Activated CD8-positive, alpha-beta T cell treated with anti-CD3 and anti-CD28 coated beads for 36 hours (primary cell): Measurements from ENCODE around the gene C10orf120. TPM values are rescaled to one million over a fixed set of nuclear protein-coding genes. Genes with fewer than 3 reads are reported as not detected.

ENCODE experiments used
- ATAC-seq: fragments of 200-7000 bp; cut with Tn5 transposase; one replicate; pipeline ENCODE4 v1.10.0; 2021; ENCODE audit warnings: mild to moderate bottlenecking, moderate library complexity
- CTCF ChIA-PET: fragments of 350-600 bp; sonication (Branson Sonifier 250); formaldehyde crosslinking; loops from one replicate; lab custom pipeline; 2021; ENCODE audit warnings: antibody characterized with exemption; lab: Charles Lee
- POLR2A ChIA-PET: fragments of 350-600 bp; sonication (Branson Sonifier 250); formaldehyde crosslinking; loops from one replicate; lab custom pipeline; 2021; ENCODE audit warnings: antibody characterized with exemption; lab: Charles Lee
- DNase-seq: peaks from one replicate; pipeline ENCODE4 v3.0.0-alpha.2; 2020
- H3K27ac Mint-ChIP-seq: one replicate; pipeline ENCODE4 v1.8.0; 2021; ENCODE audit warnings: mild to moderate bottlenecking, mixed read lengths
- H3K27me3 Mint-ChIP-seq: one replicate; pipeline ENCODE4 v1.8.0; 2021; ENCODE audit warnings: mixed read lengths
- H3K36me3 Mint-ChIP-seq: one replicate; pipeline ENCODE4 v1.8.0; 2021; ENCODE audit warnings: low read depth, mixed read lengths
- H3K4me1 Mint-ChIP-seq: one replicate; pipeline ENCODE4 v1.8.0; 2021; ENCODE audit warnings: low read depth, mixed read lengths
- H3K4me3 Mint-ChIP-seq: one replicate; pipeline ENCODE4 v1.8.0; 2021; ENCODE audit warnings: mild to moderate bottlenecking, moderate library complexity, mixed read lengths
- H3K9me3 Mint-ChIP-seq: one replicate; pipeline ENCODE4 v1.8.0; 2021; ENCODE audit warnings: mixed read lengths
- intact Hi-C: fragments of 100-400 bp; cut with micrococcal nuclease; formaldehyde crosslinking; loops from one replicate; pipeline ENCODE4 v1.10.0; 2022
- total RNA-seq, 2 experiments: library from RNA; stranded (reverse); gene quantifications; one replicate each; pipeline ENCODE4 v1.2.3, GENCODE V29; 2021
- TF ChIP-seq, protein P1 (sequence below): fragments of 200-600 bp; IDR thresholded peaks from one replicate; pipeline ENCODE4 v1.8.0; 2022; ENCODE audit warnings: antibody characterized with exemption, mild to moderate bottlenecking

The C10orf120 gene
- total RNA-seq, 2 experiments from 2014 or later: not detected

DNA sequence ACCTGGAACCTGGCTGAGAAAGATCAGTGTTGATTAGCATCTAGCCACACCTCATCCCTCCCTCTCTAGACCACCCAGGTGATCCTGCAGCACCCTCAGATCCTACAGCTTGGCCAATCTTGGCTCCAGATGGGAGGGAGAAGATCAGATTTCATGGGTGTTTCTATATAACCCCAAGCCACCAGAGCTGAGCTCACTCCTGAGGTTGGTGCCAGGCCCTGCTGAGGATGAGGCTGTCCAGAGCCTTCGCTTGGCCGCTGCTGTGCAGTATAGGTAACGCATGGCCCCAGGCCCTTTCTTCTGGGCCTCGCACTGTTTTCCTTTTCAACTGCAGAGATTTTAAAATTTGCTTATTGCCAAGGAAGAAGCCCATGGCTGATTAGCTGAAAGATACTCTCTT is 27.0 kb downstream of the C10orf120 start:
- TF ChIP-seq, protein P1, sequence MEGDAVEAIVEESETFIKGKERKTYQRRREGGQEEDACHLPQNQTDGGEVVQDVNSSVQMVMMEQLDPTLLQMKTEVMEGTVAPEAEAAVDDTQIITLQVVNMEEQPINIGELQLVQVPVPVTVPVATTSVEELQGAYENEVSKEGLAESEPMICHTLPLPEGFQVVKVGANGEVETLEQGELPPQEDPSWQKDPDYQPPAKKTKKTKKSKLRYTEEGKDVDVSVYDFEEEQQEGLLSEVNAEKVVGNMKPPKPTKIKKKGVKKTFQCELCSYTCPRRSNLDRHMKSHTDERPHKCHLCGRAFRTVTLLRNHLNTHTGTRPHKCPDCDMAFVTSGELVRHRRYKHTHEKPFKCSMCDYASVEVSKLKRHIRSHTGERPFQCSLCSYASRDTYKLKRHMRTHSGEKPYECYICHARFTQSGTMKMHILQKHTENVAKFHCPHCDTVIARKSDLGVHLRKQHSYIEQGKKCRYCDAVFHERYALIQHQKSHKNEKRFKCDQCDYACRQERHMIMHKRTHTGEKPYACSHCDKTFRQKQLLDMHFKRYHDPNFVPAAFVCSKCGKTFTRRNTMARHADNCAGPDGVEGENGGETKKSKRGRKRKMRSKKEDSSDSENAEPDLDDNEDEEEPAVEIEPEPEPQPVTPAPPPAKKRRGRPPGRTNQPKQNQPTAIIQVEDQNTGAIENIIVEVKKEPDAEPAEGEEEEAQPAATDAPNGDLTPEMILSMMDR: no peak
- POLR2A ChIA-PET: no interaction called here
- DNase-seq (no peak), ATAC-seq (no peak)
- Mint-ChIP-seq H3K4me1 (no peaks in the 10 kb centered on the region), H3K27me3 (peaks cover 14% of the 10 kb centered on the region), H3K36me3 (no peaks in the 10 kb centered on the region), H3K4me3 (no peak overlapping the region), H3K27ac (no peak overlapping the region), H3K9me3 (no peaks in the 10 kb centered on the region)
- intact Hi-C loops: no loop called here
- CTCF ChIA-PET: no interaction called here

DNA sequence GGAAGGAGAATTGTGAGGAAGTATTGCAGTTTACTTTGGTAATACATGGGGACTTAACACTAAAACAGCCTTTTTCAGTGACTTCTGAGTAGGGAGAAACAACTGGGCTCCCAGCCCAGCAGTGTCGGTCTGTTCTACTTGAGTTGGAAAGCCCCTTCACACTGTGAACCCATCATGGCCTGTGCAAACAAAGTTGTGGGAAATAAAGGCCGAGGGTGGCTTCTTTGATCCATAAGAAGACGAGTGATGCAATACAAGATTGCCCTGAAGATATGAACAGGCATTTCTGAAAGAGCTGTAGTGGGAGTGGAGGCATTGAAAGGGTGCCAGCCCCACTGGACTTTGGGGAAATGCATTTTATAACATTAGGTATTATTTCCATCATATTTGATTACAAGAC is 28.3 kb downstream of the C10orf120 start:
- H3K27me3 Mint-ChIP-seq: peaks cover 14% of the 10 kb centered on the region
- POLR2A ChIA-PET: no interaction called here

DNA sequence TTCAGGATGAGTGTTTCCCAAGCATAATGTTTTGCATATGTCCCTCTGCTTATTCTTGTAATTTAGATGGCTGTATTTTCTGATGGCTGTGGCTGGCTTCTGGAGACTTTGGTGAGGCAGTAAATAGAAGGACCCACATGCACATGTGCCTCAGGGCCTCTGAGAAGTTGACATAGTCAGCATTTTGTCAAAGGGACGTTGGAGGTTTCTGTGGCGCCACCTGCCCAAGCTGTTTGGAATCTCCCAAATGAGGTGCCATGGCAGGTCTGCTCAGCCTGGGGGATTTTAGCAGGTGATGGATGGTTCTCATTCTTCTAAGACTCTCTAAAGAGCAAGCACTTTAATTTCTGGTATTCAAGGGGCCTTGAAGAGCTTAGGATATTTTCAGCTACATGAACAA is 29.8 kb downstream of the C10orf120 start:
- CTCF ChIA-PET: interaction anchor here (2.2 kb wide), 1 partner anchor 21 kb away, joined by 8 read pairs; no protein-coding TSS in a partner anchor
- intact Hi-C loops: no loop called here
- DNase-seq (no peak), ATAC-seq (no peak)
- no peaks in the 10 kb centered on the region for H3K9me3 Mint-ChIP-seq
- TF ChIP-seq, protein P1: no peak
- H3K27me3 Mint-ChIP-seq: peaks cover 9% of the 10 kb centered on the region
- POLR2A ChIA-PET: no interaction called here
- H3K27ac Mint-ChIP-seq: no peak overlapping the region
- H3K36me3 Mint-ChIP-seq: no peaks in the 10 kb centered on the region
- H3K4me3 Mint-ChIP-seq: no peak overlapping the region
- H3K4me1 Mint-ChIP-seq: no peaks in the 10 kb centered on the region

More for the DNA sequence above, 28.3 kb downstream of the C10orf120 start:
- Mint-ChIP-seq H3K9me3 (no peaks in the 10 kb centered on the region), H3K27ac (no peak overlapping the region), H3K36me3 (no peaks in the 10 kb centered on the region), H3K4me1 (no peaks in the 10 kb centered on the region), H3K4me3 (no peak overlapping the region)
- intact Hi-C loops: no loop called here
- TF ChIP-seq, protein P1: no peak
- ATAC-seq (no peak), DNase-seq (no peak)
- CTCF ChIA-PET: interaction anchor here (1.7 kb wide), 1 partner anchor 22 kb away, joined by 5 read pairs; no protein-coding TSS in a partner anchor

DNA sequence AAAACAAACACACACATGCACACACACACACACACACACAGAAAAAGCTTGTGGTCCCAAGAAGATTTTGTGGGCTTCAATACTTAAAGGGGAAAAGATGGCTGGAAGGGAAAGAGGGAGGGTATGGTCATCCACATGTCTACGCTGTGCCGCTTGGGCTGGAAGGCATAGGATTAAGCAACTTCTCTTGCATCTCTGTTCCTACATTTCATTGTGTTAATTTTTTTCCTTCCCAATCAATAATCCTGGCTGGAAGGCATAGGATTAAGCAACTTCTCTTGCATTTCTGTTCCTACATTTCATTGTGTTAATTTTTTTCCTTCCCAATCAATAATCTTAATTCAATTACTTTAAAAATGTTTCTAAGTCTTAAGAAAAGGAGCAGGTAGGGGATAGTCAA is 30.6 kb downstream of the C10orf120 start:
- ATAC-seq: no peak
- POLR2A ChIA-PET: no interaction called here
- no peaks in the 10 kb centered on the region for H3K36me3 Mint-ChIP-seq

DNA sequence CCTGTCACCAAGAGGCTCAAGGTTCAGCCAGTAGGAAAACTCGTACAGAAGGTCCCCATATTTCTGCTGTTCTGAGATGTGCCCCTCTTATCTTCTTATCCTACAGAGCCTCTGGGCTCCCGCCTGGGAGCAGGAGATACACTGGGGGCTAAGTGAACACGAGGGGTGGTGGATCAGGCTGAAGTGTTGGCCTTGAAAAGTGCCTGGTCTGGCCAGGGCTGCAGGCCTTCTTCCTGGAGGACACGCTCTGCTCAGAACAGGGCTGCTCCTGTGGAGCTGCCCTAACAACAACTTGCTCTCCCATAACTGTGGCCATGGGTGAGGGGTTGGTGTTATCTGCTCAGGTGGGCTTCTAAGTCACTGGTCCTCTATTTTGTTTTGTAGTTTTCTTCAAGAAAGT is 33.7 kb downstream of the C10orf120 start:
- H3K27ac Mint-ChIP-seq: no peak overlapping the region
- no peaks in the 10 kb centered on the region for H3K36me3 Mint-ChIP-seq
- no peaks in the 10 kb centered on the region for H3K9me3 Mint-ChIP-seq
- TF ChIP-seq, protein P1: no peak
- H3K27me3 Mint-ChIP-seq: peaks cover 8% of the 10 kb centered on the region
- POLR2A ChIA-PET: no interaction called here
- CTCF ChIA-PET: no interaction called here
- DNase-seq: no peak
- no peaks in the 10 kb centered on the region for H3K4me1 Mint-ChIP-seq
- ATAC-seq: no peak
- intact Hi-C loops: no loop called here
- no peak overlapping the region for H3K4me3 Mint-ChIP-seq

More for the DNA sequence above, 30.6 kb downstream of the C10orf120 start:
- DNase-seq: no peak
- no peaks in the 10 kb centered on the region for H3K9me3 Mint-ChIP-seq
- no peak overlapping the region for H3K27ac Mint-ChIP-seq
- H3K4me3 Mint-ChIP-seq: no peak overlapping the region
- TF ChIP-seq, protein P1: no peak
- CTCF ChIA-PET: interaction anchor here (2.2 kb wide), 1 partner anchor 20 kb away, joined by 8 read pairs; no protein-coding TSS in a partner anchor
- H3K27me3 Mint-ChIP-seq: peaks cover 9% of the 10 kb centered on the region
- H3K4me1 Mint-ChIP-seq: no peaks in the 10 kb centered on the region
- intact Hi-C loops: no loop called here
